Activated naive CD8-positive, alpha-beta T cell treated with anti-CD3 and anti-CD28 coated beads for 36 hours (primary cell): Measurements from ENCODE around the gene RPS16. TPM values are rescaled to one million over a fixed set of nuclear protein-coding genes. Genes with fewer than 3 reads are reported as not detected.

ENCODE experiments used
- DNase-seq: peaks from one replicate; pipeline ENCODE4 v3.0.0; 2021
- H3K27ac Mint-ChIP-seq: one replicate; pipeline ENCODE4 v1.8.0; 2022; ENCODE audit warnings: mild to moderate bottlenecking, moderate library complexity, mixed read lengths
- H3K27me3 Mint-ChIP-seq: one replicate; pipeline ENCODE4 v1.8.0; 2022; ENCODE audit warnings: mild to moderate bottlenecking, mixed read lengths
- H3K36me3 Mint-ChIP-seq: one replicate; pipeline ENCODE4 v1.8.0; 2021; ENCODE audit warnings: mild to moderate bottlenecking, mixed read lengths
- H3K4me1 Mint-ChIP-seq: one replicate; pipeline ENCODE4 v1.8.0; 2021; ENCODE audit warnings: mixed read lengths
- H3K4me3 Mint-ChIP-seq: one replicate; pipeline ENCODE4 v1.8.0; 2022; ENCODE audit warnings: mild to moderate bottlenecking, moderate library complexity, mixed read lengths
- H3K9me3 Mint-ChIP-seq: one replicate; pipeline ENCODE4 v1.8.0; 2022; ENCODE audit warnings: mixed read lengths
- total RNA-seq, 2 experiments: library from RNA; stranded (reverse); gene quantifications; one replicate each; pipeline ENCODE4 v1.2.3, GENCODE V29; 2021

RPS16 gene
- total RNA-seq, 2 experiments from 2014 or later = 3,164 to 3,181 TPM

- H3K36me3 Mint-ChIP-seq = peaks cover 36% of the 10 kb centered on the region
- peaks cover 9% of the 10 kb centered on the region for H3K27me3 Mint-ChIP-seq
- H3K9me3 Mint-ChIP-seq = no peaks in the 10 kb centered on the region
- peaks cover 40% of the 10 kb centered on the region for H3K4me1 Mint-ChIP-seq
- no peak for DNase-seq
- H3K4me3 Mint-ChIP-seq = peak overlapping the region; percentile 100
- peak overlapping the region; percentile 100 for H3K27ac Mint-ChIP-seq
These were observed 1.3 kb downstream of the RPS16 start for GRCh38 chr19:39434123-39435076.

GRCh38 chr19:39433480-39434079, 2.2 kb downstream of the RPS16 start:
- H3K27ac Mint-ChIP-seq = peak overlapping the region; percentile 100
- H3K9me3 Mint-ChIP-seq = no peaks in the 10 kb centered on the region
- peaks cover 36% of the 10 kb centered on the region for H3K36me3 Mint-ChIP-seq
- no peak for DNase-seq
- peak overlapping the region; percentile 100 for H3K4me3 Mint-ChIP-seq
- peaks cover 9% of the 10 kb centered on the region for H3K27me3 Mint-ChIP-seq
- peaks cover 40% of the 10 kb centered on the region for H3K4me1 Mint-ChIP-seq

- Mint-ChIP-seq H3K36me3 (peaks cover 36% of the 10 kb centered on the region), H3K4me3 (peak overlapping the region; percentile 100), H3K4me1 (peaks cover 40% of the 10 kb centered on the region), H3K9me3 (no peaks in the 10 kb centered on the region), H3K27ac (peak overlapping the region; percentile 100), H3K27me3 (peaks cover 9% of the 10 kb centered on the region)
- DNase-seq = no peak
These were observed 3.1 kb downstream of the RPS16 start for GRCh38 chr19:39432677-39433025.

DNA sequence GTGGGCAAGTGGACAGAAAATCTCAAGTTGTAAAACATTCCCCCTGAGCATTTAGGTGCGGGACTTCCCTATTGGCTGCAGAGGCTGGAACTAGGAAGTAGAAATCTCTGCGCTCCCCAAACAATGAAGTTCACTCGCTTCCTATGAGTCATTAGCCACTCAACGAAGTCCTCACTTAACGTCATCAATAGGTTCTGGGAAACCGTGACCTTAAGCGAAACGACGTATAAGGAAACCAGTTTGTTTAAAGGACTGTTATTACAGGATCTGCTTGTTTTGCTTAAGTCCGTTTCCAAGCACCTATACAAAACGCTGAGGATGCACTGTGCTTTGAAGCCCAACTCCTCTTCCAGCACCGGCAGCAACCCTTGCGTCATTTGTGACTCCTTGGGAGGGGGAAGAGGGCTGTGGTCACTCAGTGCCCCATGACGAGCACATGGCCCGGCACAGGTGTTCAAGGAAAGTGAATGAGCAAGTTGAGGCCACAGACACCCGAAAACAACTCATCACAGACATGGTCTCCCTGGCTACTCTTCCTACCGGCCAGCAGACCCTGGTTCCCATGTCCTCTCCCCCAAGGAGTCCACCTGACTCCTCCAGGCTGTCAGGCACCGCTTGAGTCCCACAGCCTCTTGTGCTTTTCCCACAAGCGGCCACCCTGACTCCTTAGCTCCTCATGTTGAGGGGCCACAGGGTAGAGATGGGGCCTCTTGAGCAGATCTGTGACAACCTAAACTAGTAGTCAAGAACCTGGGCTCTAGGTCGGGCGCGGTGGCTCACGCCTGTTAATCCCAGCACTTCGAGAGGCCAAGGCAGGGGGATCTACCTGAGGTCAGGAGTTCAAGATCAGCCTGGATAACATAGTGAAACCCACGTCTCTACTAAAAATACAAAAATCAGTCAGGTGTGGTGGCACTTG, 4.8 kb downstream of the RPS16 start:
- peak; percentile 54 for DNase-seq

GRCh38 chr19:39428283-39429112, 7.3 kb downstream of the RPS16 start:
- H3K4me1 Mint-ChIP-seq = peaks cover 23% of the 10 kb centered on the region
- H3K27me3 Mint-ChIP-seq = no peaks in the 10 kb centered on the region
- peaks cover 12% of the 10 kb centered on the region for H3K36me3 Mint-ChIP-seq
- H3K27ac Mint-ChIP-seq = no peak overlapping the region
- DNase-seq = no peak
- no peak overlapping the region for H3K4me3 Mint-ChIP-seq
- no peaks in the 10 kb centered on the region for H3K9me3 Mint-ChIP-seq

More for the DNA sequence above, 4.8 kb downstream of the RPS16 start:
- Mint-ChIP-seq H3K36me3 (peaks cover 36% of the 10 kb centered on the region), H3K9me3 (no peaks in the 10 kb centered on the region), H3K27ac (peak overlapping the region; percentile 86), H3K4me3 (peak overlapping the region; percentile 22), H3K4me1 (peaks cover 34% of the 10 kb centered on the region), H3K27me3 (peaks cover 7% of the 10 kb centered on the region)

GRCh38 chr19:39427707-39428106, 8.0 kb downstream of the RPS16 start:
- Mint-ChIP-seq H3K9me3 (no peaks in the 10 kb centered on the region), H3K27ac (no peak overlapping the region), H3K27me3 (no peaks in the 10 kb centered on the region), H3K4me1 (peaks cover 15% of the 10 kb centered on the region), H3K4me3 (no peak overlapping the region), H3K36me3 (peaks cover 6% of the 10 kb centered on the region)
- DNase-seq = no peak

- Mint-ChIP-seq H3K4me3 (no peak overlapping the region), H3K27ac (no peak overlapping the region)
These were observed 9.6 kb downstream of the RPS16 start for GRCh38 chr19:39426170-39426569.

GRCh38 chr19:39425744-39426143, 10.0 kb downstream of the RPS16 start:
- H3K4me3 Mint-ChIP-seq = no peak overlapping the region
- H3K36me3 Mint-ChIP-seq = peaks cover 4% of the 10 kb centered on the region
- H3K27me3 Mint-ChIP-seq = no peaks in the 10 kb centered on the region
- no peak for DNase-seq
- H3K4me1 Mint-ChIP-seq = peaks cover 5% of the 10 kb centered on the region
- H3K9me3 Mint-ChIP-seq = no peaks in the 10 kb centered on the region
- H3K27ac Mint-ChIP-seq = no peak overlapping the region

More at GRCh38 chr19:39426170-39426569, 9.6 kb downstream of the RPS16 start:
- Mint-ChIP-seq H3K36me3 (peaks cover 4% of the 10 kb centered on the region), H3K27me3 (no peaks in the 10 kb centered on the region), H3K9me3 (no peaks in the 10 kb centered on the region), H3K4me1 (peaks cover 9% of the 10 kb centered on the region)
- no peak for DNase-seq

GRCh38 chr19:39424934-39425333, 10.8 kb downstream of the RPS16 start:
- DNase-seq = no peak
- no peaks in the 10 kb centered on the region for H3K27me3 Mint-ChIP-seq
- H3K27ac Mint-ChIP-seq = no peak overlapping the region
- H3K4me3 Mint-ChIP-seq = no peak overlapping the region
- no peaks in the 10 kb centered on the region for H3K4me1 Mint-ChIP-seq
- H3K36me3 Mint-ChIP-seq = peaks cover 6% of the 10 kb centered on the region
- H3K9me3 Mint-ChIP-seq = no peaks in the 10 kb centered on the region

- Mint-ChIP-seq H3K4me3 (no peak overlapping the region), H3K36me3 (peaks cover 6% of the 10 kb centered on the region), H3K9me3 (no peaks in the 10 kb centered on the region), H3K27ac (no peak overlapping the region), H3K4me1 (no peaks in the 10 kb centered on the region), H3K27me3 (no peaks in the 10 kb centered on the region)
- no peak for DNase-seq
These were observed 12.3 kb downstream of the RPS16 start for GRCh38 chr19:39423258-39424086.

- Mint-ChIP-seq H3K36me3 (peaks cover 6% of the 10 kb centered on the region), H3K9me3 (no peaks in the 10 kb centered on the region), H3K4me3 (no peak overlapping the region), H3K27me3 (no peaks in the 10 kb centered on the region), H3K27ac (no peak overlapping the region), H3K4me1 (no peaks in the 10 kb centered on the region)
- DNase-seq = no peak
These were observed 13.7 kb downstream of the RPS16 start for GRCh38 chr19:39422020-39422419.

GRCh38 chr19:39420769-39421168, 15.0 kb downstream of the RPS16 start:
- Mint-ChIP-seq H3K4me3 (no peak overlapping the region), H3K27ac (no peak overlapping the region), H3K9me3 (no peaks in the 10 kb centered on the region), H3K4me1 (no peaks in the 10 kb centered on the region), H3K27me3 (no peaks in the 10 kb centered on the region), H3K36me3 (peaks cover 6% of the 10 kb centered on the region)
- DNase-seq = no peak

DNA sequence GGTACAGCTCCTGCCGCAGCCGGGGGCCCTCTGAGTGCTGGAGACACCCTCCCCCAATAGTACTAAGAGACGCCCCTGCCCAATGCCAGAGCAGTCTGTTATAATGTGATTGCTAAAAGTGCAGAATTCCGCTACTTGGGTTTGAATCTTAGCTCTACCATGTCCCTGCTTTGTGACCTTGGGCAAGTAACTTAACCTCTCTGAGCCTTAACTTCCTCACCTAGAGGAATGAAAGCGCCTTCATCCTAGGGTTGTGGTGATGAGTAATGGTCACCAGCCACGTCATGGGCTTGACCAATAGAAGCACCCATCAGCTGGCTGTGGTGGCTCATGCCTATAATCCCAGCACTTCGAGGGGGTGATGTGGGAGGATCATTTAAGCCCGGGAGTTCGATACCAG, 16.7 kb downstream of the RPS16 start:
- no peak for DNase-seq
- Mint-ChIP-seq H3K9me3 (no peaks in the 10 kb centered on the region), H3K4me3 (no peak overlapping the region), H3K4me1 (peaks cover 3% of the 10 kb centered on the region), H3K27ac (no peak overlapping the region), H3K27me3 (no peaks in the 10 kb centered on the region), H3K36me3 (peaks cover 8% of the 10 kb centered on the region)
